Endometrial microvascular endothelial cells (primary cell): ENCODE results near the gene ZCWPW1. TPM values are rescaled to one million over a fixed set of nuclear protein-coding genes. Genes with fewer than 3 reads are reported as not detected.

Experiments used
- in situ Hi-C: cut with HindIII; loops from 2 replicates; pipeline ENCODE4 v1.10.0; 2017; ENCODE audit warnings: low sequenced_read_pairs, low pct_unique_long_range_greater_than_20kb; ENCODE audit errors: inconsistent ontology term
- total RNA-seq: library from RNA; depleted of rRNA; stranded (reverse); fragments of >200 nt; gene quantifications from one replicate; pipeline ENCODE4 v1.2.3, GENCODE V29; 2015; ENCODE audit errors: inconsistent ontology term

Gene ZCWPW1
- total RNA-seq, 1 donor from 2014 or later = 0.09 TPM

GRCh38 chr7:100415448-100415847 lies 13.1 kb downstream of the ZCWPW1 start:
- in situ Hi-C loops = no loop called here

GRCh38 chr7:100413889-100414288 lies 14.6 kb downstream of the ZCWPW1 start:
- in situ Hi-C loops = no loop called here

- in situ Hi-C loops = no loop called here
Measured at GRCh38 chr7:100413346-100413745, 15.2 kb downstream of the ZCWPW1 start.

GRCh38 chr7:100411101-100411500 lies 17.4 kb downstream of the ZCWPW1 start:
- in situ Hi-C loops = no loop called here

GRCh38 chr7:100407285-100408180 lies 21.0 kb downstream of the ZCWPW1 start:
- in situ Hi-C loops = no loop called here

GRCh38 chr7:100406767-100407166 lies 21.7 kb downstream of the ZCWPW1 start:
- in situ Hi-C loops = no loop called here

GRCh38 chr7:100402241-100402640 lies 26.3 kb downstream of the ZCWPW1 start:
- in situ Hi-C loops = no loop called here

- in situ Hi-C loops = no loop called here
Measured at GRCh38 chr7:100401811-100402210, 26.7 kb downstream of the ZCWPW1 start.

- in situ Hi-C loops = no loop called here
Measured at GRCh38 chr7:100400656-100401055, 27.8 kb downstream of the ZCWPW1 start.

- in situ Hi-C loops = no loop called here
Measured at GRCh38 chr7:100400041-100400440, 28.5 kb downstream of the ZCWPW1 start.

- in situ Hi-C loops = no loop called here
Measured at GRCh38 chr7:100398239-100398638, 30.3 kb downstream of the ZCWPW1 start.

- in situ Hi-C loops = no loop called here
Measured at GRCh38 chr7:100397315-100398081, 31.0 kb downstream of the ZCWPW1 start.

GRCh38 chr7:100396421-100396982 lies 32.0 kb downstream of the ZCWPW1 start:
- in situ Hi-C loops = no loop called here

GRCh38 chr7:100394077-100394476 lies 34.4 kb downstream of the ZCWPW1 start:
- in situ Hi-C loops = no loop called here

- in situ Hi-C loops = no loop called here
Measured at GRCh38 chr7:100393233-100393905, 35.1 kb downstream of the ZCWPW1 start.

GRCh38 chr7:100390286-100391009 lies 38.1 kb downstream of the ZCWPW1 start:
- in situ Hi-C loops = no loop called here

- in situ Hi-C loops = no loop called here
Measured at GRCh38 chr7:100389437-100390088, 38.9 kb downstream of the ZCWPW1 start.

- in situ Hi-C loops = no loop called here
Measured at GRCh38 chr7:100387695-100388094, 40.8 kb downstream of the ZCWPW1 start.
